Mammary epithelial cell (primary cell): ENCODE measurements around the gene MRPL20.

Experiments used
- EZH2 ChIP-seq: IDR thresholded peaks from 2 replicates; pipeline ENCODE4 v1.6.1; 2012; ENCODE audit warnings: low read length, inconsistent platforms, borderline replicate concordance
- TF ChIP-seq, protein P1 (sequence below), 2 donors: IDR thresholded peaks in 1 of 2; conservative IDR thresholded peaks in 1 of 2; 2 replicates each; pipeline ENCODE4 v1.5.1; 2011 to 2012; ENCODE audit warnings: inconsistent platforms in 2 of 2, low read length in 2 of 2, mild to moderate bottlenecking in 2 of 2, control low read depth in 1 of 2, low read depth in 1 of 2; ENCODE audit not compliant: insufficient read depth in 1 of 2; ENCODE audit errors: extremely low read depth in 1 of 2

DNA sequence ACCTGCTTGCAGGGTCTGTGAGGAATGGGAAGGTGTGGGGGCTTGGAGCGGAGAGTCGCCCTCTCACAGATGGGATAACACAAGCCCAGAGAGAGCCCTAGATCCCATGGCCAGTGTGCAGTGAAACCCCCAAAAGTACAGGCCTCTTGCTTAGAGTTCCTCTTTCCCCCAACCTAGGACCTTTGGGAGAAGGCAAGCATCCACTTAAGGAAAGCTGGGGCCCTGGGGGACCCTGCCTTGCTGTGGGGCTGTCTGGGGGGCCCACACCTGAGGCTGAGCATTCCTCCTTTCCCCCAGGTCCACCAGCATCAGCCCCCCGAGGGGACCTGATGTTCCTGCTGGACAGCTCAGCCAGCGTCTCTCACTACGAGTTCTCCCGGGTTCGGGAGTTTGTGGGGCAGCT is 29.5 kb upstream of the MRPL20 start:
- TF ChIP-seq, protein P1, sequence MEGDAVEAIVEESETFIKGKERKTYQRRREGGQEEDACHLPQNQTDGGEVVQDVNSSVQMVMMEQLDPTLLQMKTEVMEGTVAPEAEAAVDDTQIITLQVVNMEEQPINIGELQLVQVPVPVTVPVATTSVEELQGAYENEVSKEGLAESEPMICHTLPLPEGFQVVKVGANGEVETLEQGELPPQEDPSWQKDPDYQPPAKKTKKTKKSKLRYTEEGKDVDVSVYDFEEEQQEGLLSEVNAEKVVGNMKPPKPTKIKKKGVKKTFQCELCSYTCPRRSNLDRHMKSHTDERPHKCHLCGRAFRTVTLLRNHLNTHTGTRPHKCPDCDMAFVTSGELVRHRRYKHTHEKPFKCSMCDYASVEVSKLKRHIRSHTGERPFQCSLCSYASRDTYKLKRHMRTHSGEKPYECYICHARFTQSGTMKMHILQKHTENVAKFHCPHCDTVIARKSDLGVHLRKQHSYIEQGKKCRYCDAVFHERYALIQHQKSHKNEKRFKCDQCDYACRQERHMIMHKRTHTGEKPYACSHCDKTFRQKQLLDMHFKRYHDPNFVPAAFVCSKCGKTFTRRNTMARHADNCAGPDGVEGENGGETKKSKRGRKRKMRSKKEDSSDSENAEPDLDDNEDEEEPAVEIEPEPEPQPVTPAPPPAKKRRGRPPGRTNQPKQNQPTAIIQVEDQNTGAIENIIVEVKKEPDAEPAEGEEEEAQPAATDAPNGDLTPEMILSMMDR (conservative IDR thresholded peaks at IDR 0.05 in 1 of 2, IDR thresholded peaks at IDR 0.05 in 1 of 2; ENCODE audit: extremely low read depth in 1 of 2, insufficient read depth in 1 of 2, low read depth in 1 of 2, low read length in 2 of 2) = no peak
- TF ChIP-seq EZH2 = no peak
